Activated T-cell treated with anti-CD3 and anti-CD28 coated beads for 4 hours (primary cell): Measurements from ENCODE around the gene PRDM5.

ENCODE experiments used
- DNase-seq: peaks from one replicate; pipeline ENCODE4 v3.0.0-alpha.2; 2020

The PRDM5 gene

DNA sequence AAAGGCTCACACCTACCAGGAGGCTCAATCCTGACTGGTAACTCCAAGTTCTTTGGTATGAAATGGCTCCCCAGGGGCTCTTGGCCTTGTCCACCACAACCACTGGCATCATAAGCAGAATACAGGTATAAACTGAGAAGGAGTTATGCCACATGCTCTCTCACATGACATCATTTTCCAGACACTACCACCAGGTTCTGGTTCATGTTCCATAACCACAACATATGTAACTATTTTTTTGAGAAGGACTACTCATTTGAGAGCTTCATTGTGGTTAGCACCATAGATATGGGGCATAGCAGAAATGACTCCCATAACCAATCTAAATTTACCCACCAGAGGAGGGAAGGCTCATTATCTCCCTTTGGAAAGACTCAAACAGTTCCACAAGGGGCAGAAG lies 19.6 kb downstream of the PRDM5 start:
- no peak for DNase-seq

GRCh38 chr4:120901731-120902130 lies 20.8 kb downstream of the PRDM5 start:
- no peak for DNase-seq

GRCh38 chr4:120897981-120898719 lies 24.4 kb downstream of the PRDM5 start:
- DNase-seq = no peak

GRCh38 chr4:120895554-120895953 lies 27.0 kb downstream of the PRDM5 start:
- DNase-seq = no peak

GRCh38 chr4:120893314-120893713 lies 29.2 kb downstream of the PRDM5 start:
- DNase-seq = no peak

GRCh38 chr4:120886191-120886590 lies 36.3 kb downstream of the PRDM5 start:
- DNase-seq = no peak

GRCh38 chr4:120881846-120882245 lies 40.7 kb downstream of the PRDM5 start:
- no peak for DNase-seq

- DNase-seq = no peak
Measured at GRCh38 chr4:120881351-120881750, 41.2 kb downstream of the PRDM5 start.

DNA sequence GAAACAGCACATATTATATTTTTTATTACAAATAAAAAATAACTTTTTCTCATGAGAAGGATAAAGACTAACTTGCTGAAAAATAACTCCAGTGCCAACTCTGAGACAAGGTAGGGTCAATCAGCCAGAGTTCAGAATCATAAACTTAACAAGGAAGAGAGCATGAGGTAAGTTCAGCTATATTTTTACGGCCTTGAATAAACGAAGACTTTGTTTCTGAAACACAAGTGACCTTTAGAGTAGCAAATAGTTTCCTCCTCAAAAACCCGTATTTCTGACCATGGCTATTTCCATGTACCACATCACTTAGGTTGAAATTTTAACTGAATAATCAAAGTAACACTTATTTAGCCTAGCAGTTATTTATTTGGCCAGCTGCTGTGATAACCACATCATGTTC lies 45.5 kb downstream of the PRDM5 start:
- no peak for DNase-seq

DNA sequence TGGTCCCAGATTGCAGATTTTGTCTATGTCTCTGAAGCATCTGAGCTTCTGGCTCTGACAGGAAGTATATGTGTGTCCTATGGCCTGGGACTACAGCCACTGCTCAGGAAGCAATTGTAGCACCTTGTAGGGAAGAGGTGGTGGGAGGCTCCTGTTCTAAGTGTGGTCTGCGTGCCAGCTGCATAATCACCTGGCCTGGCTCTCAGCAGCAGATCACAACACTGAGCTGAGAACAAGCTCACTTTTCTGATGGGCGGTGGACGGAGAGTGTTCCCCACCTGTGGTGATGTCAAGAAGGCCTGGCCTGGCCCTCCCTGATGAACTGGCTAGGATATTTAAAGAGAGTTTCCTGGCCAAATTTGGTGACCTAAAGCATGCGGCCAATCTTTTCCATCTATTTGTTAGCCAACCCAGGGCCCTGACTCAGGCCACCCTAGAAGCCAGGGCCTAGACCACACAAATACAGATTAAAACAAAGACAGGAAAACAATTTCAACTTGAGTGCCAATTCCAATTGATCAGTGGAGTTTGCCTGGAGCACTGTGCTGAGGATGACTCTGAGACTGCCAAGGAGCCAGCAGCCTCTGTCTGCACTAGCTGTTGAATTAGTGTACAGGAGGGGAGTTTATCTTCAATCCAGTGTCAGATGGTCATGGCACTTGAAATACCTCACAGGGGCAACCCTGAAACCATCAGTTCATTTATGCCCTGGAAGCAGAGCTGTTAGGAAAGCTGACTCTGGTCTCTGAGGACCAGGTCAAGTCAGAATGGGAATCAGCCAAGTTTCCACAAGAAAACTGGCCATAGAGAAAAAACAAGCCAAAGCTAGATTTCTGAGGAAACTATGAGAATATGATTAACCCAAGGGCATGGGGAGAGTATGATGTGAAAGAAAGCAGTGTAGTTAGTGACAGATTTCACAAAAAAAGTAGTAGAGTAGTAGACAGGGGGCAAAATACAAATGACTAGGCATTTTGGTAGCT lies 47.4 kb downstream of the PRDM5 start:
- DNase-seq = no peak

DNA sequence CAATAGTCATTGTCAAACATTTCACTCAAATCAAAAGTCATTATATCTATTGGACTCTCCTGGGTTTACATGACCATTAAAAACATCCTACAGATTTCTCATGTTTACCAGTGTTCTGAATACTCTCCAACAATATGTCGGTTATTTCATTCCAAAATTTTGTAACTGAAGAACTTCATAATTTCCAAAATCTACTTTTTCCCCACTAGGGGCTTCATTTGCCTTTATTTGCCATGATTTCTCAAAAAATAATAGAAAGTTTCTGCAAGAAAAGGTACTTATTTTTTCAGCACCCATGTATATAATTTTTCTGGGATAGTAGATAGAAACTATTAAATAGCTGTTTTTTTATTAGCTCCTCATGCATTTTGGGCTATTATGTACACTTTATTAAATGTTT lies 49.0 kb downstream of the PRDM5 start:
- DNase-seq = no peak

DNA sequence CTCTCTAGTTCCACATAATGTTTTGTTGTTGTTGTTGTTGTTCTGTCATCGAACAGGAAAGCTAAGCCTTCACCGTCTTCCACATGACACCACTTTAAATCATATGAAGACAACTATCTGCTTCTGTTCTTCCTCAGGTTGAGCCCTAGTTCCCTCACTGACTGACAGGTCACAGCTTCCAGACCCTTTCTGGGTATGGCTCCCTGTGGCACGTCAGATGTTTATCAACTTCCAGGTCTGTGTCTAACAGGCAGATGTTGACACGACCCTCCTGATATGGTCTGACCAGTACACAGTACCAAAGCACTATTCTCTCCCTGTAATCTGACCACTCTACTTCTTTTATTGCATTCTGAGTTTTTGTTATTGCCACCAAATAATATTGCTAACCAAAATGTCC lies 51.4 kb downstream of the PRDM5 start:
- no peak for DNase-seq

- no peak for DNase-seq
Measured at GRCh38 chr4:120870279-120870673, 52.2 kb downstream of the PRDM5 start.

- DNase-seq = no peak
Measured at GRCh38 chr4:120869613-120870278, 52.8 kb downstream of the PRDM5 start.

DNA sequence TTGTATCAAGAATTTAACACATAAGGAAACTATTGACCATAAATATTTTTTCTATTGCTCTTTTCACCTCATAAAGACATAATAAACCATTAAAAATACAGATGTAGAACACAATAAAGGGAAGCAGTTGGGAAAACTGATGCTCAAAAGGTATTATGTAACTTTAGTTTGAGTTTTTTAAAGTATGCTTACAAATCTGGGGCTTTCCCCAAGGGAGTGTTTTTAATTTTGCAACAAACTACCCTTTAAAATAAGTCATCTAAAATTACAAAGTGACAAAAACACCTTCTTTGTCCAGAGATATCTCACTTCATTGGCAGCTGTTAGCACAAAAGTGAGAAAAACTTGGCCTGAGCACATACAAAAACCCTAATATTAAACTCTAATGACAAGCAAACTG lies 55.0 kb downstream of the PRDM5 start:
- no peak for DNase-seq

GRCh38 chr4:120865985-120866384 lies 56.5 kb downstream of the PRDM5 start:
- DNase-seq = no peak

DNA sequence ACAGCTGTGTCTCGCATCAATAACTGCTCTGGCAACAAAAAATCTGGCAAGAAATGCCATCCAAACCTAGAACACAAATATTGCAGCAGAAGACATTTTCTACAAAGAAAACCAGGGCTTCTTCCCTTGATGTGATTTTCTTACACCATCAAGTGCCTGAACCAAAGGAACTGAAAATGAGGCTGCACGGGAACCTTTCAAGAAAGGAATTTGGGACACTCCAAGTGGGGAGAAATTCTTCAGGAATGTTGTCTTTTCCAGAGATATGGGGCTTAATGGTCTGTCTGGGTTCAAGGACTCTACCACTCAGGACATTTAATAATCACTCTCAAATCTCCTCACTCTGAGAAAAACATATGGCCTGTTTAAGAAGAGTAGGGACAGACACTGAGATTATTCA lies 57.6 kb downstream of the PRDM5 start:
- no peak for DNase-seq

GRCh38 chr4:120862432-120862831 lies 60.1 kb downstream of the PRDM5 start:
- no peak for DNase-seq

DNA sequence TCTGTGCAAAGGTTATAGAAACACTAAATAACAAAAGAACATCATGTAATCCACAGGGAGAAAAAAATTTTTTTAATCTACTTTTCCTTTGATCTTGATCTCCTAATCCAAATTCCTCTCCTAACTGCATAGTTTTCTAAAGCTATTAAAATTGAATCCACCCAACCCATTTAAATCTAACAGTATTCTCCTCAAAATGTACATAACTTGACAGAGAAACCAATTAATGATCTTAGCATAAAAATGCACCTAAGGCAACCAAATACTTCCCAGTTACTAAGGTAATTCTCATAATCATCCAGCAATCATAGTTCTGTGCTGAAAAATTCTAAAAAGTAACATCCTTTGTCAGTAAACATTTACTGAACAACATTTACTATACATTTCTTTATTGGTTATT lies 60.7 kb downstream of the PRDM5 start:
- DNase-seq = no peak

GRCh38 chr4:120858776-120859175 lies 63.8 kb downstream of the PRDM5 start:
- DNase-seq = no peak

GRCh38 chr4:120857312-120857711 lies 65.2 kb downstream of the PRDM5 start:
- DNase-seq = no peak

GRCh38 chr4:120856294-120856693 lies 66.2 kb downstream of the PRDM5 start:
- no peak for DNase-seq

DNA sequence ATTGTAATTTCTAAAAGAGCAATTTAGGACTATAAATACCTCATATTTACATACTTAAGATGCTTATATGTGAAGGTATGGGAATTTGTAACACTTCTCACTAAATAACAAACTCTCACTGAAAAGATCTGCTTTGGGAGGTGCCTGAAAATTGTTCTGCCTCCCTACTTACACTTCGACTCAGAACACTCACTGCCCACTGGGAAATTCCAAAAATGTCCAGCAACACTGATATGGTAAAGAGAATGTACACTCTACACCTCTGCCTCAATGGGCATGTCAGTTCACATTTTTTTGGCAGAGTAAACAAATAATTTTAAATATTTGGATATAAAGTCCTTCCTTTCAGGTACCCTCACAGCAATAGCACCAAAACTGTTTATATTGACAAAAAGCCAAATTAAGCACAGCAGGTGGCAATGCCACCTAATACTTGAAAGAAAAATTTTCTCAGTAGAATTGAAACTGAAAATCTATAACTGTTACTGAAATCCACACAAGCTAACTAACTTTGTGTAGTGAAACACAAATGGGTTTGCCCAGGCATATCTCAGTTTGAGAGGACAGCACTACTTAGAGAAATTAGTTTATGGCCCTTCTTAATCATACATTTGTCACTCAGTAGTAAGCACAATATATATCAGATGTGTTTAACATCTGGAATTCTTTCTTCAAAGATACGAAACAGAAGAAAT lies 67.1 kb downstream of the PRDM5 start:
- DNase-seq = no peak
